ENCODE data around the gene HIVEP3.

GRCh38 chr1:41576206-41576605 is 342.5 kb downstream of the HIVEP3 start:
- TF ChIP-seq POLR2AphosphoS5 (IDR thresholded peaks at IDR 0.05; ENCODE audit: borderline replicate concordance, low read depth, low read length) (no peak), FOXP2 (optimal IDR thresholded peaks at IDR 0.05; ENCODE audit: control extremely low read depth, extremely low read length, insufficient read depth) (no peak)
